ENCODE data around the gene CDV3. TPM values are rescaled to one million over a fixed set of nuclear protein-coding genes. Genes with fewer than 3 reads are reported as not detected.

The CDV3 gene
- total RNA-seq, 4 donors from 2014 or later, result 241 to 376 (median 350) TPM

- intact Hi-C loops (cut with DNase I; ENCODE audit: low total_unique reads) (no loop called here), in situ Hi-C loops (cut with MboI; ENCODE audit: low sequenced_read_pairs in 4 of 4) (loop anchor here in 1 of 4 donors (25.0 kb wide), 1 partner anchor 1099 kb away; no protein-coding TSS in a partner anchor)
- ATAC-seq (no peak), DNase-seq (no peak)
- no peaks in the 10 kb centered on the region for H3K4me1 ChIP-seq
- H3K36me3 ChIP-seq, result peaks cover 0 to 47% of the 10 kb centered on the region in 2 donors
- H3K9me3 ChIP-seq, result no peaks in the 10 kb centered on the region
- TF ChIP-seq POLR2A (IDR thresholded peaks at IDR 0.05), result no peak
- TF ChIP-seq, protein P1, sequence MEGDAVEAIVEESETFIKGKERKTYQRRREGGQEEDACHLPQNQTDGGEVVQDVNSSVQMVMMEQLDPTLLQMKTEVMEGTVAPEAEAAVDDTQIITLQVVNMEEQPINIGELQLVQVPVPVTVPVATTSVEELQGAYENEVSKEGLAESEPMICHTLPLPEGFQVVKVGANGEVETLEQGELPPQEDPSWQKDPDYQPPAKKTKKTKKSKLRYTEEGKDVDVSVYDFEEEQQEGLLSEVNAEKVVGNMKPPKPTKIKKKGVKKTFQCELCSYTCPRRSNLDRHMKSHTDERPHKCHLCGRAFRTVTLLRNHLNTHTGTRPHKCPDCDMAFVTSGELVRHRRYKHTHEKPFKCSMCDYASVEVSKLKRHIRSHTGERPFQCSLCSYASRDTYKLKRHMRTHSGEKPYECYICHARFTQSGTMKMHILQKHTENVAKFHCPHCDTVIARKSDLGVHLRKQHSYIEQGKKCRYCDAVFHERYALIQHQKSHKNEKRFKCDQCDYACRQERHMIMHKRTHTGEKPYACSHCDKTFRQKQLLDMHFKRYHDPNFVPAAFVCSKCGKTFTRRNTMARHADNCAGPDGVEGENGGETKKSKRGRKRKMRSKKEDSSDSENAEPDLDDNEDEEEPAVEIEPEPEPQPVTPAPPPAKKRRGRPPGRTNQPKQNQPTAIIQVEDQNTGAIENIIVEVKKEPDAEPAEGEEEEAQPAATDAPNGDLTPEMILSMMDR (IDR thresholded peaks at IDR 0.05 in 4 of 5, conservative IDR thresholded peaks at IDR 0.05 in 1 of 5), result no peak
- no peak overlapping the region for H3K4me3 ChIP-seq
- no peaks in the 10 kb centered on the region for H3K27me3 ChIP-seq
- H3K27ac ChIP-seq, result no peak overlapping the region
Observed at GRCh38 chr3:133611534-133611933, 38.0 kb downstream of the CDV3 start.

DNA sequence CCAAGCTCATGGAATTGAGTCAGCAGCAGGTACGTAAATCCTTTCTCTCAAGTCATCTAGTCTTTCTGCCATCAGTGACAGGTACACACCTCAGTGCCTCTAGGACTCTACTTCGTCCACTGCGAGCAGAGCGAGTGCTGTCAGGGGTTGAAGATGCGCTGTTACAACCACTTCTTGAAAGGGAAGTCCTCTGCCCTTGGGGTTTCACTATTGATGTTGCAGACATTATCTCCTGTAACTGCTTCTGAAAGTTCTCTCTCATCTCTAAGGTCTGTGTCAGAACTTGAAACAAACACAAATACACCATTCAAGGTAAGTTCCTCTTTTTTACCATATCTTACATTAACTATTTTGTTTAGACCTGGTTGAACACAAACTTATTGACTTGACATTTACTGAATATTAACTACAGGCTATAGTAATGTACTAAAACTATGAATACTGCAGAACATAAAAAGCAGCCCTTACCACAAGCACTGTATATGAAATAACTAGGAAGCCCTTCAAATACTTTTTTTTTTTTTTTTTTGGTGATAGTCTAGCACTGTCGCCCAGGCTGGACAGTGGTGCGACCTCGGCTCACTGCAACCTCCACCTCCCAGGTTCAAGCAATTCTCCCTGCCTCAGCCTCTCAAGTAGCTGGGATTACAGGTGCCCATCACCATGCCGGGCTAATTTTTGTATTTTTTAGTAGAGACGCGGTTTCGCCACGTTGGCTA lies 46.7 kb downstream of the CDV3 start:
- in situ Hi-C loops (cut with MboI; ENCODE audit: low sequenced_read_pairs in 4 of 4) (loop anchor here in 1 of 4 donors (25.0 kb wide), 1 partner anchor 1108 kb away; no protein-coding TSS in a partner anchor), intact Hi-C loops (cut with DNase I; ENCODE audit: low total_unique reads) (no loop called here)
- H3K36me3 ChIP-seq, result peaks cover 0 to 63% of the 10 kb centered on the region in 2 donors

GRCh38 chr3:133627789-133628188 lies 54.3 kb downstream of the CDV3 start:
- in situ Hi-C loops (cut with MboI; ENCODE audit: low sequenced_read_pairs in 4 of 4), result no loop called here
- Histone ChIP-seq H3K4me3 (no peak overlapping the region), H3K4me1 (no peaks in the 10 kb centered on the region), H3K27ac (no peak overlapping the region), H3K27me3 (no peaks in the 10 kb centered on the region), H3K36me3 (peaks cover 0 to 32% of the 10 kb centered on the region in 2 donors), H3K9me3 (no peaks in the 10 kb centered on the region)
- intact Hi-C loops (cut with DNase I; ENCODE audit: low total_unique reads), result no loop called here
- ATAC-seq (no peak), DNase-seq (no peak)
- TF ChIP-seq, protein P1 (IDR thresholded peaks at IDR 0.05 in 4 of 5, conservative IDR thresholded peaks at IDR 0.05 in 1 of 5), result no peak
- no peak for TF ChIP-seq POLR2A (IDR thresholded peaks at IDR 0.05)

More for the DNA sequence above, 46.7 kb downstream of the CDV3 start:
- no peaks in the 10 kb centered on the region for H3K9me3 ChIP-seq
- H3K27ac ChIP-seq, result no peak overlapping the region
- H3K27me3 ChIP-seq, result no peaks in the 10 kb centered on the region
- no peaks in the 10 kb centered on the region for H3K4me1 ChIP-seq
- ATAC-seq (no peak), DNase-seq (no peak)
- no peak overlapping the region for H3K4me3 ChIP-seq
- TF ChIP-seq, protein P1 (IDR thresholded peaks at IDR 0.05 in 4 of 5, conservative IDR thresholded peaks at IDR 0.05 in 1 of 5), result no peak

- H3K27me3 ChIP-seq, result no peaks in the 10 kb centered on the region
- intact Hi-C loops (cut with DNase I; ENCODE audit: low total_unique reads), result no loop called here
- DNase-seq (no peak), ATAC-seq (no peak)
- no peaks in the 10 kb centered on the region for H3K9me3 ChIP-seq
- peaks cover 0 to 26% of the 10 kb centered on the region in 2 donors for H3K36me3 ChIP-seq
- TF ChIP-seq POLR2A (IDR thresholded peaks at IDR 0.05), result no peak
- TF ChIP-seq, protein P1 (IDR thresholded peaks at IDR 0.05 in 4 of 5, conservative IDR thresholded peaks at IDR 0.05 in 1 of 5), result no peak
- no peak overlapping the region for H3K27ac ChIP-seq
- in situ Hi-C loops (cut with MboI; ENCODE audit: low sequenced_read_pairs in 4 of 4), result no loop called here
- no peak overlapping the region for H3K4me3 ChIP-seq
- no peaks in the 10 kb centered on the region for H3K4me1 ChIP-seq
Observed at GRCh38 chr3:133629146-133629545, 55.7 kb downstream of the CDV3 start.

All from gastrocnemius medialis (tissue), 4 donors.